Anterior cingulate cortex (tissue), 58 donors: ENCODE measurements around the gene FBXO48.

Experiments used
- DNase-seq, 58 donors: peaks; one replicate each; lab custom pipeline; 2025; lab: John Stamatoyannopoulos, UW

The FBXO48 gene

GRCh38 chr2:68438455-68439303, 28.4 kb downstream of the FBXO48 start:
- no peak for DNase-seq

DNA sequence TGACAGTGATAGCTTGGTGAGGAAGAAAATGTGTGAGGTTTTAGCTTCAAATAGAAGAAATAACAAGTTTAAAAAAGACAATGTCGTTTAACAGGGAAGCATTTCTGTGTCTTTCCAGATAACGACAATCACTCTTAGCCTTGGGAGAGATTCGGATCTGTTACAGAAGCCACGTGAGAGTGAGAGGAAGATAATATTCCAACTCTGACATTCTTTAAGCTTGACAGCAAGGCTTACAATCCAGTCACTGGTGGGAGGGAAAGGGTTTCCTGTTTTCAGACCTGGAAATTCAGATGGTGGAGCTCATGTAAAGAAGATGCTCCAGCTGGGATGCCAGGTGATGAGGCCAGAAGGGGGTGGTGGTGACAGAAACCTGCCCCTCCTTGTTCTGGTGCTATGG, 30.8 kb downstream of the FBXO48 start:
- peak in 4 of 58 donors; percentile 3 to 26 (median 10) for DNase-seq

GRCh38 chr2:68435615-68436014, 31.5 kb downstream of the FBXO48 start:
- no peak for DNase-seq

DNA sequence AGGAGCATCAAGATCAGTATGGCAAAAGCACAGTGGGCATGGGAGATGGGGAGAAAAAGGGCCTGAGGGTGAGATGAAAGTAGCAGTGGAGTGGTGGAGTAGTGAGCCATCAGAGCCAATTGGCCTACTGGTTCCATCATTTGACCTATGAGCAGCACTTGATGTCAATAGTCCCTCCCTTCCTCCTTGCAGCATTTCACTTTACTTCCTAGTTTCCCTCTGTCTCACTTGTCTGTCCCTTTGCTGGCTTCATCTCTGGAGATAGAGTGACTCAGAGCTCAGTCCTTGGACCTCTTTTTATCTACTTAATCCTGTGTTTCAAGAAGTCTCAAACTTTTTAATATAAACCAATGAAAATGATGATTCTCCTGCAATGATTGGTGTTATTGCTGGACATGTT, 32.1 kb downstream of the FBXO48 start:
- DNase-seq: no peak

DNA sequence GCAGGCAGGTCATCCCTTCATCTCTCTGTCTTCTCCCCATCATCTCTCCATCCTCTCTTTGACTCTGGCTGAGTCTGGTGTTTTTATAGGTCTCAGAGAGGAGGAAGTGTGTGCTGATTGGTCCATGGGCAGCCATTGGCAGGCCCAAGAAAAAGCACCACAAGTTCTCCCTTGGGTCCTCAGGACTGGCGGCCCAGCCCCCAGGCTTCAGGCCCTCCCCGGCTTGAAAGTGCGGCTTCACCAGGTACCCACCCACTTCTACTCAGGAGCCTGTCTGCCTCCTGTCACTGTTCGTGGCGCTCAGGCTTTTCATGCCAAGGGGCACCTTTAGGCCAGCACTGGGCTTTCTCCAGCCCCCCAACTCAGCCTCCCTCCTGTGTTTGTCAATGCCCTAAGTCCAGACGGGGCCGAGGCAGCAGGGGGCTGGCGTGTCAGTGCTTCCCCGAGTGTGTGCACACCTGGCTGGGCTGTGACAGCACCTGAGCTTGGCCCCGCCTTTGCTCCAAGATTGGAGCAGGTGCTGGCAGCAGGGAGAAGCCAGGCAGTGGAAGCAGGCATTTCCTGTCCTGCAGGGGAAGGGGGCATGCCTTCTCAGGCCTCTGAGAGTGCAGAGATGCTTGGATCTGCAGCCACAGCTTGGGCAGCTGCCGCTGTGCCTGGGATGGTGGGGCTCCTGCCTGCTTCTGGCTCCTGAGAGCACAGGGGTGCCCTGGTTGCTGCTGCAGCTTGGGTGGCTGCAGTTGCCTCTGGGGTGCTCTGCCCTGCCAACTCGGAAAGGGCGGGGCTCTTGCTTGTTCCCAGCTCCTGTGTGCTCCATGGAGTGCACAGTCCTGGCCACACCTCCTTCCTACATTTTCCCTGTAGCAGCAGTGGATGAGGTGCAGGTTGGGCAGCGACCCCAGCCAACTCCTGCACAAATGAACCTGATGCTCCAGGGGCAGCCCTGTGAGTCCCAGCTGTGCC, 34.1 kb downstream of the FBXO48 start:
- no peak for DNase-seq

- no peak for DNase-seq
These were observed 35.6 kb downstream of the FBXO48 start for GRCh38 chr2:68431316-68431972.

DNA sequence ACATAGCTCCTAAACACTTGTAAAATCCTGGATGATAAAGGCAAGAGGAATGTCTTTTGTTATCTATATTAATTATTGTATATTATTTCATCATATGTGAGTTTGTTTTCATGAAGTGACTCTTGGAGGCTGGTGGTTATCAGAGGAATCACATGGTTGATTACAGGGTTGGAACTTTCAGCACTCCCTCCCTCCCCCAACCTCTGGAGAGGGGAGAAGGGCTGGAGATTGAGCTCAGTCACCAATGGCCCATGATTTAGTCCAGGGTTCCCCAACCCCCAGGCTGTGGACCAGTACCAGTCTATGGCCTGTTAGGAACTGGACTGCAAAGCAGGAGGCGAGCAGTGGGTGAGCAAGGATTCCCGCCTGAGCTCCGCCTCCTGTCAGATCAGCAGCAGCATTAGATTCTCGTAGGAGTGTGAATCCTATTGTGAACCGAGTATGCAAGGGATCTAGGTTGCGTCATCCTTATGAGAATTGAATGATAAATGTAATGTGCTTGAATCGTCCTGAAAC, 37.7 kb downstream of the FBXO48 start:
- no peak for DNase-seq

DNA sequence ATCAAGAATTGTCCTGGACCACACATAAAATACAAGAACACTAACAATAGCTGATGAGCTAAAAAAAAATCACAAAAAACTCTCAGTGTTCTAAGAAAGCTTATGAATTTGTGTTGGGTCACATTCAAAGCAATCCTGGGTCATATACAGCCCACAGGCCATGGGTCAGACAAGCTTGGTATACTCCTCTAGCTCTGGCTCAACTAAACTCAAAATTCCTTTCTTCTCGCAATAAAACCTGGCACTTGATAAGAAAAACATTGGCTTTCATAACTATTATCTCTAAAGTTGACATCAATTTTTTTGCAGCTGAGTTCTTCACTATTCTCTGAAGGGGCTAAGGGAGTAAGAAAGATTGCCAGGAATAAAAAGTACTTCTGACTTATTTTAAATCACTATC, 38.3 kb downstream of the FBXO48 start:
- DNase-seq: no peak

DNA sequence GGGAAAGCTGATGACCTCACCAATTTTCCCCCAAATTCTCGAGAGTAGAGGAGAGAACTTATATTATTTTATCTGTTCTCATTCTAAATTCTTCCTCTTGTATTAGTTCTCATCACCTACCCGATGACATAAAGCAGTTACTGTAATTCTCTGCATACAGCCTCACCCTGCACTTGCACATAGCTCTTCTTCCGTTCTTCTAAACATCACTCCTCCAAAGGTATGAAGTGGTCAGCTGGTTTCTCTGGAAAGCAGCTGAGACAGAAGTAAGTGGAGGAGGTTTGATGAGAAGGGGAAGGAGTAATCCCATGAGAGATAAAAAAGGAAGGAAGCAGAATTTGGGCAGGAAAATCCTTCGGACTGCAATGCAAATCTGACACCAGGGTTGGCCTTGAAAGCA, 39.0 kb downstream of the FBXO48 start:
- DNase-seq: no peak

DNA sequence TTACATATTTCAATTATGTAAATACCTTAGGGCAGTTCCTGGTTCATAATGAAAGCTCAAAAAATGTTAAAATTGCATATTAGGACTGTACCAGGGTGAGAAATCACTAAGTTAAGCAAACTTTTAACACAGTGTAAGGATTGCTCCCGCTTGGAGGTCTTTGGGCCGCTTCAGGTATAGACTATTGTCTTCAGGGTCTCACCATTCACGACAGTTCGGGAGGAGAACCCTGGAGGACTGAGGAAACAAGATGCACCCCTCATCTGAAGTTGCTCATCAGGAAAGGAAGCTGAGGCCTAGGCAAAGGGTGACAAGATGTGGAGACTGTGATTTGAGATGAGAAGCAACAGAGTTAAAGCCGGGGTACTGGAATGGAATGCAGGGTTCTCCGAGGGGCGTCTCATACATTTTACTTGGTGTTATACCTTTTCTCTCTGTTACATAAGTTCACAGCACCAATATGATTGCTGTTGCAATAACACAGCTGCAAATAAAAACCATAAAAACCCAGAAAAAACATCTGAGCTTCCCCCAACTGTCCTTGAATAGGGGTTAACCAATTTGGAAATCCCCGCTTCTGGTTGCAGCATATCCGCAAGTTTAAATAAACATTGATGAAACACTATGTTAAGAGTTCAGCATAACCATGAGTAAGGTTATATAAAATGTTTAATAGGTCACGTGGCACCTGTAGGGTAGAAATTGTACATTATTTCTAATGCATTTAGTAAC, 40.1 kb downstream of the FBXO48 start:
- no peak for DNase-seq

- DNase-seq: no peak
These were observed 40.6 kb downstream of the FBXO48 start for GRCh38 chr2:68426446-68426845.

DNA sequence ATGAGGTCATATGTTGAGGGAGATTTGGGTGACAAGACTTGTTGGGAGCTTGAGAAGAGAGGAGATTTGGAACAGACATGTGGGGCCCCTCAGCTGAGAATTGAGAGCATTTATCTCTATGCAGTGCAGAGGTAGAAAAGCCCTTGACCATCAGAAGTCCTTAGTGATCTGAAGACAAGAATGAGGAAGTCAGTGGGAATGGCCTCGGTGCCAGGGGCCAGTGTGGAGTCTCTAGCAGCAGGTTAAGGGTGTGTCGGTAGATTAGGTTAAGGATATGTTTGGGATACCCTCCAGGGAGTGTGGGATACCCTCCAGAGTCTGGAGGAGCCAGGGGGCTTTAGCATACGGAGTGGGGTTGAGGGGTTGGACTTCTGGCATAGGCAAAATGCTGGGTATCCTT, 41.6 kb downstream of the FBXO48 start:
- no peak for DNase-seq

GRCh38 chr2:68423966-68424650, 43.0 kb downstream of the FBXO48 start:
- DNase-seq: no peak

DNA sequence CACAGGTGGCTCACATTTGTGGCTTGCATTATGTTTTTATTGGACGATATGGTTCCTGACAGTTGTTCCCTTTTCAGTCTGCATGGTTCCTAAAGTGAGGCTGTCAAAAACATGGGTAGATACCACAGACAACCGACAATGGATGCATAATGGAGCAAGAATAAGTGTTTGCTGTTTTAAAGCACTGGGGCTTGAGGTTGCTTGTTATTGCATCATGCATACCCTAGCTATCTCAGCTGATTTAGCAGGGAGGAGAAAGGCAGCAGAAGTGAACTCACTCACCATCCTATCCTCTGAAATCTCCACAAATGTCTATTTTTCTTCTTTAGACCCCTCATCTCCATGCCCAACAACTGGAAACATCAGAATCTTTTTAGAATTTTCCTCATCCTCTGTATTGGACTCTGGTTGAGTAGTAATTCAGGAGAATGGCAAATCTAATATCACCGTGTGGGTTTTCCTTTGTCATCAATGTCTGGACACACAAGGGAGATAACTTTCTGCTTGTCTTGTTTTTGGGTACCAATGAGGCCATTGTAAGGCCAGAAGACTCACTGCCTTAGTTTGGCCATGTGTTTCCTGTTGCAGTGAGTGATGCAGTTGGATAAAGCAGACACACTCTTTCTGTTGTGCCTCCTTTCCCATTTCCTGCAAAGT, 46.7 kb downstream of the FBXO48 start:
- DNase-seq: no peak

- no peak for DNase-seq
These were observed 48.2 kb downstream of the FBXO48 start for GRCh38 chr2:68418855-68419254.

DNA sequence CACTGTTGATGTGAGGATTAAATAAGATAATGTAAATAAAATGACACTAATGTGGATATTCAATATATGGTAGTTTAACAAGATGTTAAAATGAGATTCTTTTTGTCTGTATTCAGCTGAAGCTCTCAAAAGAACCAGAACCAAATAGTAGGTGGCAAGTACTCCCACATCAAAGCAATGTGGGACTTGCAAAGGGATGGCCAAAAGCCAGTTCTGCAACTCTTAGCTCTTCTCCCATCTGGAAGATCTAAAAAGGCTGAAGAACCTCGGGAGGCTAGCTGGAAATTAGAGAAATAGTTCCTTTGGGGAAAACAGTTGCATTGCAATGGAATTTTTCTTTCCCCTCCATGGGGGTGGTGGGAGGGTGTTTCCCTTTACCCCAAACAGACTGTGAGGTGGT, 48.7 kb downstream of the FBXO48 start:
- peak in 10 of 58 donors; percentile 9 to 55 (median 28) for DNase-seq

DNA sequence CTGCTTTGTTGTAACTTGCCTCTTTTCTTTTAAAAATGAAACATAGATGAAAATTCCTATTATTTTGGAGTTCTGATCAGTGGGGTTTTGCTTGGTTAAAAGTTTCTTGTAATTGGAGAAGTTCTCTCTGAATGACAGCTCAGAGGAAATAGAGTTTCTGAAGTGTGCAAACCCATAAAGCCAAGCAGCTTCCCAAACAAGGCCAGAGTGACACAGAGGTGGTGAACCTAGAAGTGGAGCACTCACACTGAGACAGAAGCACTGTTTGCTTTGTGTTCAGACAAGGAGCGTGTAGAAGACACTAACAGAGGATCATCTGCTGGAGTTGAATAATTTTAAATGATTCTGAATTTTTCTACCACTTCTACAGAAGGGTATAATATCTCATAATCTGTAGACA, 49.2 kb downstream of the FBXO48 start:
- DNase-seq: no peak

GRCh38 chr2:68416081-68416675, 50.9 kb downstream of the FBXO48 start:
- no peak for DNase-seq
